Osteocyte (in vitro differentiated cells): Measurements from ENCODE around the gene RFX4. TPM values are rescaled to one million over a fixed set of nuclear protein-coding genes. Genes with fewer than 3 reads are reported as not detected.

Experiments
- DNase-seq: peaks from one replicate; pipeline ENCODE4 v3.0.0; 2021; ENCODE audit warnings: mixed read lengths; ENCODE audit not compliant: unreplicated experiment; ENCODE audit errors: extremely low spot score
- H3K27ac Mint-ChIP-seq: one replicate; pipeline ENCODE4 v1.8.0; 2021; ENCODE audit warnings: mild to moderate bottlenecking, mixed read lengths; ENCODE audit not compliant: unreplicated experiment
- H3K27me3 Mint-ChIP-seq: one replicate; pipeline ENCODE4 v1.8.0; 2021; ENCODE audit warnings: mixed read lengths; ENCODE audit not compliant: unreplicated experiment
- H3K36me3 Mint-ChIP-seq: one replicate; pipeline ENCODE4 v1.8.0; 2021; ENCODE audit warnings: mixed read lengths; ENCODE audit not compliant: unreplicated experiment
- H3K4me1 Mint-ChIP-seq: one replicate; pipeline ENCODE4 v1.8.0; 2021; ENCODE audit warnings: mixed read lengths; ENCODE audit not compliant: unreplicated experiment
- H3K4me3 Mint-ChIP-seq: one replicate; pipeline ENCODE4 v1.8.0; 2021; ENCODE audit warnings: mild to moderate bottlenecking, moderate library complexity, mixed read lengths; ENCODE audit not compliant: unreplicated experiment
- H3K9me3 Mint-ChIP-seq: one replicate; pipeline ENCODE4 v1.8.0; 2021; ENCODE audit warnings: mixed read lengths; ENCODE audit not compliant: unreplicated experiment
- total RNA-seq: library from RNA; stranded (reverse); gene quantifications from 2 replicates; pipeline ENCODE4 v1.2.1, GENCODE V29; 2021
- TF ChIP-seq, protein P1 (sequence below): fragments of 200-600 bp; sonication (generic); IDR thresholded peaks from 2 replicates; pipeline ENCODE4 v1.5.0; 2021; ENCODE audit warnings: antibody characterized with exemption, mild to moderate bottlenecking, moderate library complexity

RFX4 gene
- total RNA-seq, 1 donor from 2014 or later: not detected

DNA sequence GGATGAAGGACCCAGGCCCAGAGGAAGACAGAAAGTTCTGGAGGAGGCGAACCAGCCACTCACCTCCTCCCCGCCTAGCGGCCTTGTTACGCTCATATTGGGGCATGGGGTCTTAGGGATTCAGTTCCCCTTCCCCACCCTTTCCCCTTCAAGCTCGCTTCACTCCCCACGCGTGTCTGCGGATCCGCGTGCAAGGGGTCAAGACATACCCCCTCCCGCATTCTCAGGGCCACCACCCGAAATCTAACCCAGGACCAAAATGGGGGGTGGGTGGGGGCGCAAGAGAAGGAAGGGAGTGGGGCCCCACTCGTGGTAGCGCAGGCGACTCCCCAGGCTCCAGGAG, 584 bp upstream of the RFX4 start:
- Mint-ChIP-seq H3K4me3 (peak overlapping the region; percentile 32), H3K27ac (no peak overlapping the region), H3K9me3 (no peaks in the 10 kb centered on the region), H3K36me3 (peaks cover 2% of the 10 kb centered on the region), H3K4me1 (peaks cover 47% of the 10 kb centered on the region), H3K27me3 (peaks cover 87% of the 10 kb centered on the region)
- DNase-seq: no peak
- TF ChIP-seq, protein P1, sequence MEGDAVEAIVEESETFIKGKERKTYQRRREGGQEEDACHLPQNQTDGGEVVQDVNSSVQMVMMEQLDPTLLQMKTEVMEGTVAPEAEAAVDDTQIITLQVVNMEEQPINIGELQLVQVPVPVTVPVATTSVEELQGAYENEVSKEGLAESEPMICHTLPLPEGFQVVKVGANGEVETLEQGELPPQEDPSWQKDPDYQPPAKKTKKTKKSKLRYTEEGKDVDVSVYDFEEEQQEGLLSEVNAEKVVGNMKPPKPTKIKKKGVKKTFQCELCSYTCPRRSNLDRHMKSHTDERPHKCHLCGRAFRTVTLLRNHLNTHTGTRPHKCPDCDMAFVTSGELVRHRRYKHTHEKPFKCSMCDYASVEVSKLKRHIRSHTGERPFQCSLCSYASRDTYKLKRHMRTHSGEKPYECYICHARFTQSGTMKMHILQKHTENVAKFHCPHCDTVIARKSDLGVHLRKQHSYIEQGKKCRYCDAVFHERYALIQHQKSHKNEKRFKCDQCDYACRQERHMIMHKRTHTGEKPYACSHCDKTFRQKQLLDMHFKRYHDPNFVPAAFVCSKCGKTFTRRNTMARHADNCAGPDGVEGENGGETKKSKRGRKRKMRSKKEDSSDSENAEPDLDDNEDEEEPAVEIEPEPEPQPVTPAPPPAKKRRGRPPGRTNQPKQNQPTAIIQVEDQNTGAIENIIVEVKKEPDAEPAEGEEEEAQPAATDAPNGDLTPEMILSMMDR: no peak

DNA sequence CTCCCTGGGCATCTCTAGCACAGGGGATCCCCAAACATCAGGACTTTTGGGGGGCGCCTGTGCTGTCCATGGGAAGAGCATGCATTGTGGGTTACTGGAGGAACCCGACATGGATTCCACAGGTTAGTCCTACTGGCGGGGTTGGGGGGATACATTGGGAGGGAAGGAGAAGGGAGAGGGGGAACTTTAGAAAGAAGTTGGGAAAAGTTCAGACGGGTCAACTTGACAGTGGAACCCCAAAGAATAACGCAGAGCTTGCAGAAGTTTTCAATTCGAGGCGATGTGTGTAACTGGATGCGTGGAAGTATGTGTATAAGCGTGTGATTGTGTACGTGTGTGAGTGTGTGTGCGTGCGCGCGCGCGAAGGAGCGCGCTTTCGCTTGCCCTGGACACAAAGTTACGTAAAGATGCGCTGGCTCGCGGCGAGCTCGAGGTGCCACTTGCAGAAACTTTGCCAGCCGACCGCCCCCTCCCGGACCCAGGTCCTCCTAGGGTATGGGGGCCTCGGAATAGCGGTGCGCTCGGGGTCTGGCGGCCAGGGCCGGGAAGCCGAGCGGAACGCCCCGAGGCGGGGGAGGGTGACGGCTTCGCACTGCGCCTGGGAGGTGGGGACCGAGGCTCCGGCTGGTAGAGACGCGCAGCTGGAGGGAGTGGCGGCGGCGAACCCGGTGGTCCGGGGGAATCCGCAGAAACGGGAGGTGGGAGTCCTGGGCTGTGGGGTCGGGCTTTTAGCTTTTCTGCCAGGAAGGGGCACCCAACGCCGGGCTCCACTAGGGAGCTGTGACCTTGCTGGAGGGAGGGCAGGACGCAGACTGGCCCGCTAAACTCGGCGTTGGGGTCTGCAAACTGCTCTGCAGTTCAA, 669 bp downstream of the RFX4 start:
- peaks cover 52% of the 10 kb centered on the region for H3K4me1 Mint-ChIP-seq
- no peak overlapping the region for H3K27ac Mint-ChIP-seq
- DNase-seq: no peak

DNA sequence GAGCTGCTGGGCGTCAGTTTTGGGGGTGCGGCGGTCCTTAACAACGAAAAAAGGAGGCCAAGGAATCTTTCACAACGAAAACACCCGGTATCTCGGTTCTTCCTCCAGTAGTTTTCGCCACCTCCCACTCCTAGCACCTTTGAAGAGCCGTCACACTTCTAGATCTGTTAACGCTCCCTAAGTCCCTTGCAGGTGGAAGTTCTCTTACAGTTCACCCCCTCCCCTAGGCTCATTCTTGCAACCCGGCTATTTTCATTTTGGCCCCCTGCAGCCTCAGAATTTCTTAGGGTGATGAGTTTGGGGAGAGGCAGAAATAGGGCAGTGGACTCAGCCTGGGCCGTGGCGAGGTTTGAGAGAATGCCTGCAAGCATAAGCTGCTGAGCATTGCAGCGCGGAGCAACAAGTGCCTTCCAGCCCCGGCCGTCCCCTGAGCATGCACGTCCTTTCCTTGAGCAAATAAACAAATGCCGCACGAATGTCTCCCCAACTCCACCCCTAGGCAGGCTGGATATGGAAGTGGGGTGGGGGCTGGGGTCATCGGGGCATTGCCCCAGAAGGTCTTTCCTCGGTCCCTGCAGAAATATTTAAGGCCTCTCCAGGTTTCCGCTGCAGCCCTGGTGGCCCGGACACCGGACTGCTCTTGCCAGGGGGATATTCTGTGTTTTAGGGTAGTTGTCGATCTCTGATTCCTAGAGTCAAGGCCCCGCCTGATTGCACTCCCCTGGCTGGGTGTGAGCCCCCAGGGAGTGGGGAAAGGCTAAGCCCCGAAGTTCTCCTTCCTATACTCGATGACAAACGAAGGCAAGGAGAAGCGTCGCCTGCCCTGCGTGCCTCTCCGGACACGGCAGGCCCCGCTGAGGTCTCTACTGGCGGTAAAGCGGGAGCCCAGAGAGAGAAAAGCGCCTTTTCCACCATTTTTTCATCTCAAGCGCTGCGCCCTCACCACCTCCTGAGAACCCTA, 1.6 kb downstream of the RFX4 start:
- TF ChIP-seq, protein P1: no peak
- Mint-ChIP-seq H3K4me3 (peak overlapping the region; percentile 63), H3K36me3 (peaks cover 2% of the 10 kb centered on the region), H3K27ac (no peak overlapping the region), H3K27me3 (peaks cover 89% of the 10 kb centered on the region), H3K4me1 (peaks cover 52% of the 10 kb centered on the region), H3K9me3 (no peaks in the 10 kb centered on the region)
- no peak for DNase-seq

More for the DNA sequence above, 669 bp downstream of the RFX4 start:
- no peaks in the 10 kb centered on the region for H3K9me3 Mint-ChIP-seq
- peaks cover 2% of the 10 kb centered on the region for H3K36me3 Mint-ChIP-seq
- peaks cover 89% of the 10 kb centered on the region for H3K27me3 Mint-ChIP-seq
- TF ChIP-seq, protein P1: no peak
- H3K4me3 Mint-ChIP-seq: peak overlapping the region; percentile 63

DNA sequence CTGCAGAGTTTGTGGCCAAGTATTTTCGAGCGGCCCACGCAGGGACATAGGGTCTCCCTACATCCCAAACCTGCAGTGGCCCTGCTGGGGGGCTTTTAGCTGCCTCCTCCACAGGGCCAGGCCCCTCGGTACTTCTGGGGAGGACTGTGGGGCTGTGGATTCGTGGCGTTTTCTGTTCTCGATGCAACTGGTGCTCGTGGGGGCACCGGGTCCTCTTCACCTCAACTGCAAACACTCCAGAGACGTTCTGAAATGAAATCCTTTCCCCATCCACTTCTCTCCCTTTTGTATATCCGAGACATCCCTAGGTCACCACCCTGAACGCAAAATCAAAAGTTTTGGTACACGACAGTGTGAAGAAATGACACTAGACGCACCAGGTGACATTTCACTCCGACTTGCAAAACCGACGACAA, 2.3 kb downstream of the RFX4 start:
- no peak overlapping the region for H3K27ac Mint-ChIP-seq
- no peaks in the 10 kb centered on the region for H3K9me3 Mint-ChIP-seq

More for the DNA sequence above, 2.3 kb downstream of the RFX4 start:
- H3K4me1 Mint-ChIP-seq: peaks cover 52% of the 10 kb centered on the region
- peaks cover 88% of the 10 kb centered on the region for H3K27me3 Mint-ChIP-seq
- no peak for DNase-seq
- peaks cover under 1% of the 10 kb centered on the region for H3K36me3 Mint-ChIP-seq
- no peak overlapping the region for H3K4me3 Mint-ChIP-seq
- TF ChIP-seq, protein P1: no peak
